Dermis microvascular lymphatic vessel endothelial cell (primary cell): Measurements from ENCODE around the gene RBBP6. TPM values are rescaled to one million over a fixed set of nuclear protein-coding genes. Genes with fewer than 3 reads are reported as not detected.

ENCODE experiments used
- DNase-seq, 2 donors: peaks; one replicate each; pipeline versions ENCODE4 v3.0.0 to v3.0.0-alpha.2; 2010; ENCODE audit warnings: low read depth in 2 of 2
- total RNA-seq: library from RNA; depleted of rRNA; stranded (reverse); fragments of >200 nt; gene quantifications from 2 replicates; pipeline ENCODE4 v1.2.1, GENCODE V29; 2014

The RBBP6 gene
- total RNA-seq, 1 donor from 2014 or later = 9.5 TPM

DNA sequence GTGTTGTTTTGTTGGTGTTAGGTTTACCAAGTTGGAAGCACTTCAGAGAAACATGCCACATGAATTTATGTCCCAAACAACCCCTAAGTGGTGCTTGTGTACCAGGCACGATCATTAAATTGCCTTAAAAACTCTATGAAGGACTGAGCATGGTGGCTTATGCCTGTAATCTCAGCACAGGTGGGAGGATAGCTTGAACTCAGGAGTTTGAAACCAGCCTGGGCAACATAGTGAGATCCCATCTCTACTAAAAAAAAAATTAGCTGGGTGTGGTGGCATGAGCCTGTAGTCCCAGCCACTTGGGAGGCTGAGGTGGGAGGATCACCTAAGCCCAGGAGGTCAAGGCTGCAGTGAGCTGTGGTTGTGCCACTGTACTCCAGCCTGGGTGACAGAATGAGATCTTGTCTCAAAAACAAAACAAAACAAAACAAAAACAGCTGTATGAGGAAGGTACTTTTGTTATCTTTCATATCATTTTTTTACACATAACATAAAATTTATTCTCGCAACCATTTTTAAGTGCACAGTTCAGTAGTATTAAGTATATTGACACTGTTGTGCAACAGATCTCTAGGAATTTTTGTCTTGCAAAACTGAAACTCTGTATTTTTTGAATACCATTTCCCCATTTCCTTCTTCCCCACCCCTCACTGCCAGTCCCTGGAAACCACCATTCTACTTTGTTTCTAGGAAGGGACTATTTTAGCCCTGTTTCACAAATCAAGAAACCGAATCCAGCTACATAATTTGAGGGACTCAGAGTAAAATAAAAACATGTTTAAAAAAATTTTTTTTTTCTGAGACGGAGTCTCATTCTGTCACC, 14.3 kb upstream of the RBBP6 start:
- no peak for DNase-seq

DNA sequence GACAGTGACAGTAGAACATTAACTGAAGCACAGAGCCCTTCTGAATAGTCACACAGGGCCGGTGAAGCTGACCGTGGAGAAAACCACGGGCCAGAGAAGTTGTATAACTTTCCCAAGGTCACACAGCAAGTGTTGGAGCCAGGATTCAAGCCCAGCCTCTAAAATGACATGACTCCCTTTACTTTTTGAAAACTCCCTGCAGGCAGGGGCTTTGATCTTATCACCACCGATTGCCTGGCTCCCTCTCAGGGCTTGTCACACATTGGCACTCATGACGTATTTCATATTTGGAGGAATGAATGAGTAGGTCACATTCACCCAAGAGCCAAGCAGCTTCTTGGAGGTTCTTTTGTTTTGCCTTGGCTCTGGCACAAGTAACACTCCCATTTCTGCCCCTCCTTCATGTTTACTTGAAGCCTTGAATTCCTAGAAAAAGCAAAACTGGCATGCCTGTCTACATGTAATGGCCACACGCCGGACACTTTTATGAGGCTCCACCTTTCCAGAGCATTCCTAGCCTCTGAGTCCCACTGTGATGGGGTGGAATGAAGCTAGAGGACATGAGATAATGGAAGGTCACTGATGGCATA, 13.3 kb upstream of the RBBP6 start:
- DNase-seq = no peak

GRCh38 chr16:24526701-24527495, 12.5 kb upstream of the RBBP6 start:
- DNase-seq = no peak

DNA sequence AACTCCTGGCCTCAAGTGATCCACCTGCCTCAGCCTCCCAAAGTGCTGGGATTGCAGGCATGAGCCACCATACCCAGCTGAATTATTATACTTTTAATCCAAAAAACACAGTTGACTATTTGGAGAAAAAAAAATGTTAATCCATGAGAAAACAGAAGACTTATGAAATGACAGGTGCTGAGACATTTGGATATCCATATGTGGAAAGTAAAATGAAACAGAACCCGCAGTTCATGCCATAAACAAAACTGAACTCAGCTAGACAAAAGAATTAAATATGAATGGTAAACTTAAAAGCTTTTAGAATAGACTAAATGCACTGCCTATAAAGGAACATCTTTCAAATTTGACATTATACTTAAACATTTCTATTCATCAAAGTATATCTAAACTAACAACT, 8.2 kb upstream of the RBBP6 start:
- DNase-seq = no peak

DNA sequence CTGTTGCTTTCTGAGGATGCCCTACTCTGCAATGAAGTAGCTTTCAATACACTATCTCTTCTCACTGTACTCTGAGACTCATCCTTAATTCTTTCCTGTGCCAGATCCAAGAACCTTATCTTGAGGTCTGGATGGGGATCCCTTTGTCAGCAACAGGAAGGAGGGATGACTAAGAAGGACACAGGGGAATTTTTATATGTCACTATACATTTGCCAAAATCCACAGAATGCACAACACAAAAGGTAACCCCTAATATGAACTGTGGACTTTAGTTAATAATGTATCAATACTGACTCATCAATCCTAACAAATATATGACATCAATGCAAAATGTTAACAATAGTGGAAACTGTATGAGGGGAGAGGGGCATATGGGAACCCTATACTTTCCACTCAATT, 4.7 kb upstream of the RBBP6 start:
- DNase-seq = peak in 1 of 2 donors; percentile 47

- no peak for DNase-seq
Observed at GRCh38 chr16:24535827-24536226, 3.5 kb upstream of the RBBP6 start.

- no peak for DNase-seq
Observed at GRCh38 chr16:24536671-24537070, 2.7 kb upstream of the RBBP6 start.

DNA sequence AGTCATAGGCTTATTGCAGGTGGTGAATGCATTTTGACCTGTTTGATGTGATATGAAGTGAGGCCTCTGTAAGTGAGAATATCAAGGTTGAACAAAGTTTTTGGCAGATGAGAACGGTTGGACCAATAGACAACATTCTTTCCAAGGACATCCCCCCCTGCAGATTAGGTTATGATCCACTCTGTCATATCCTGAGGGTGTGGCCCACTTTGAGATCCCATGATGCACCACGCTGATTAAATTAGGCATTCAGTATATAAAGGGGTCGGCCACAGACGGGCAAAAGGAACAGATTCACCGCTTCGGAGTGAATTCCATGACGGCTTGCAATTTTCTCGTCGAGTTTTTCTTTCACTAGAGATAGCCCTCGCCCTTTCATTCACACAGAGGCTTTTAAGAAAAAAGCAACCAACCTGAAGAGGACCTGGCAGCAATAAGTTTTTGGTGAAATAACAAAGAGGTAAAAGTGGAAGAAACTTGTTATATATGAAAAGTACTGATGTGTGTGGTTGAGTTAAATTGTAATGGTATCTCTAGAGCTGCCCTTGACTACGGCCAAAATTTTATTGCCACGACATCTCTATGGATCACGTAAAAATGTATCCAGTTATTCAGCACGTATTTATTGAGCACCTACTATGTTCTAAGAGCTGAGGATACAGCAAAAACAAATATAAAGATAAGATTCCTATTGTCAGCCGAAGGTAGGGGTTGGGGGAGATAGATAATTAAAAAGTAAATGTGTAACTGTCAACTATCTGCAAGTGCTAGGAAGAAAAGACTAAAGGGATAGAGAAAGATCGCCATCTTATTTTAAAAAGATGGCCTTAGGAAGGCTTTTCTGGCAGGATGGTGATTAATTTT, 1.7 kb upstream of the RBBP6 start:
- no peak for DNase-seq

GRCh38 chr16:24538756-24539294, 541 bp upstream of the RBBP6 start:
- peak in 1 of 2 donors; percentile 84 for DNase-seq

GRCh38 chr16:24539850-24540601, 660 bp downstream of the RBBP6 start:
- peak in 1 of 2 donors; percentile 55 for DNase-seq

- peak in 1 of 2 donors; percentile 20 for DNase-seq
Observed at GRCh38 chr16:24540602-24541210, 1.3 kb downstream of the RBBP6 start.

DNA sequence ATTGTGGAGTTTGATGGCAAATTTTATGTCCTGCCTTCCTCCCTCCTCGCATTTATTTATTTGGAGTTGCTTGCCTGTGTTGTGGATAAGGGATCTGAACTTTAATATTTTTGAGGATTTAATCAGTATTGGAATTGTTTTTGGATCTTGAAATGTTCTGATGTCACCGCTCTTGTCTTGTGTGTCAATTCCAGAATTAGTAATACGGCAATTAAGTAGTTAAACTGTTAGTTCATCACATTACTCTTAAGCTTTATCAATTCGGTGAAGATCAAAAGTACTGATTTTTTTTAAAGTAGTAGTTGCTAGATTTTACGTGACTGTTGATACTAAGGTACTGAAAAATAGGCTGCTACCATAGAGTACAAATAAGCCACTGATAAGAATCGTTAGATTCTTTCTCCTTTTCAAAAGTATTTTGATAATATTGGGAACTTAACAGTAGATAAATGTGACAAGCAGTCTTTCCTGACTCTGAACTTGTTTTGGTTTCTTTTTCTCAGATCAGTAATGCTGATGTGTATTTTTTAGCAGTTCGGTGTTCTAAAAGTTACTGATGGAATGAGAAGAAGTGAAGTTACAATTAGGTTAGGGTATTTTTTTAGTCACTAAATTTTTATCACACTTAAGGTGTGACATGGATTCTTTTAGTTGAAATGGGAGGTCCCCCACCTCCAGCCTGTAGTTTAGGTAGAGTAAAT, 2.0 kb downstream of the RBBP6 start:
- no peak for DNase-seq

DNA sequence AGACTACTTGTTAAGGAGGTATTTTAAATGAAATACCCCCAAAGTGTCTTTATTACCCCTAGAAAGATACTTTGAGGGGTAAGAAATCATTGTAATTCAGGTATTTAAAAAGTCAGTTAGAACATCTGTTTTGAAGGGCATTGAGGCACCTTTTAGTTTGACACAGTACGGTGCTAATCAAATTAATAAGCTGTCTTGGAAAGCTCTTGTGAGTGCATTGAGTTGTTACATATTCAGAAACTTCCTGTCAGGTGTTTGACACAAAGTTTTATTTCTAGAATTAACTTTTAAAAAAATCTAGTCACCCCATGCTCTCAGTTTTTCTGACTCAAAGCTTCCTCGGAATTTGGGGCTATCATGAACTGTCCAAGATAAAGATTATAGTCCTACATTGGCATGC, 4.6 kb downstream of the RBBP6 start:
- no peak for DNase-seq

DNA sequence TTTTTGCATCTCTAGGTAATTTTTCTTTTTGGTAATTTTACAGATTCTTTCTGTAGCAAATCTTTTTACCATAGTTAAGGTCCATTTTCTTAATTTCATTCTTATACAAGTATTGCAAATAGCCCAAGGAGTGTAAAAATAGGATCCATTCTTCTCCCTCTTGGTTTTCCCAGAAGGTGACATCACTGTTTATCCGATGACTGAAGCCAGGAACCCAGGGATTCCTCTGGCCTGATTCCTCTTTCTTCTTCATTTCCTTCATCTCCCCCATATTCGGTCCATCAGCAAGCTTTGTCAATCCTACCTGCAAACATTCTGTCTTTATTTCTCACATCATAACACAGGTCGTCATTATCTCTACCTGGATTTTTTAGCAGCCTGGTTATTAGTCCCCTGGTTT, 5.3 kb downstream of the RBBP6 start:
- peak in 1 of 2 donors; percentile 28 for DNase-seq

DNA sequence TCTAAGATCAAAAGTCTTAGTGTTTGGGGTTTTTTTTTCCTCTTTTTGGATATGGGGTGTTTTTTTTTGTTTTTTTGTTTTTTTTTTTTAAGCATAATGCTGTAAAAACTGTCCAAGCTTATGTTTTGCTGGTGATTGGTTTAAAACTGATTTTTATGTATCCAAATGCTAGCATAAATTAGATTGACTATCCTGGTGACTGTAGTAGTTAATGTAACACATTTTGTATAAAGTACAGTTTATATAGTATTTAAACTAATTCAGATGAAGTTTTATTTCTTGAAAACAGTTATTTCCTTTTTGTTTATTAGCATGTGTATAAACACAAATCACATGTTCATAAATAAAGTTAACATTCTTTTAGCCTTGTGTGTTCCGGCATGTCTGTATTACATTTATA, 10.9 kb downstream of the RBBP6 start:
- no peak for DNase-seq

DNA sequence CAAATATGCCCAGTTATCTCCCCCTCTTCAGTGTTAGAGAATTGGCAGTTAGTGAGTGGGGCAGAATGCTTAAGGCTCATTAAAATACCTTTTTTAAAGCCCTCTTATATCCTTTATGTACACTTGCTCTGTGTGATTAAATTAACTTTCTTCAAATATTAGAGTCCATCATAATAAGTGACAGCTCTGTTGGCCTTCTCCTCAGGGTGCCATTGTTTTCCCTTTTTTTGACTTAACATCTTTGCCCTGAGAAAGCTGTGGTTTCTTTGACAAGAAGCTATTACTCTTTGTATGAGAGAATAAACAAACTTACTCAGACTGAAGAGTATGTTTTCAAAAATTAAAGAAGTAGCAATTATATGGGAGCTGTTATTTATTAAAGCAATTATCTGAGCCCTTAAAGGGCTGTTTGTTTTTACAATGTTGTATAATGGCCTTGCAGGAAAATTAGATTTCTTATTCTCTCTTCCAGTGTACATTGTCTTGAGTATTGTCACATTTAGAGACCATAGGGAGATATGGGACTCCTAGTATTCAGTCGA, 13.4 kb downstream of the RBBP6 start:
- DNase-seq = no peak

DNA sequence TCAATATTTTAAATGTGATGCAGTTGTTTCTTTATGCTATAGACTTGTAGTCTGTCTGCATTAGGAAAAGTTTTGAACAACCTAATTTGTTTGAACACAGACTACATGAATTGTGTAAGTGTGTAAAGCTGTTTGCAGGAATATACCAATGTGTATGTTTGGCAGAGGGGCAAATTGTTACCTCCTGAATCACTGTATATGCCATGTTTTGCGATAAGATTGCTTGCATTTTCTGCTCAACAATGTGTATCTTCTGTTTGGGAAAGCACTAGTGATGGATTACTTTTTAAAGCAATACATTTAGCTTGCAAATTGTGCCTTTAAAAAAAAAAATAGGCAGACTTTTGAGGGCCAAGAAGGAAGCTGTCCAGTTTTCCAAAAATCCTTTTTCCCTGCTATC, 14.6 kb downstream of the RBBP6 start:
- no peak for DNase-seq

- no peak for DNase-seq
Observed at GRCh38 chr16:24555346-24555872, 16.0 kb downstream of the RBBP6 start.

DNA sequence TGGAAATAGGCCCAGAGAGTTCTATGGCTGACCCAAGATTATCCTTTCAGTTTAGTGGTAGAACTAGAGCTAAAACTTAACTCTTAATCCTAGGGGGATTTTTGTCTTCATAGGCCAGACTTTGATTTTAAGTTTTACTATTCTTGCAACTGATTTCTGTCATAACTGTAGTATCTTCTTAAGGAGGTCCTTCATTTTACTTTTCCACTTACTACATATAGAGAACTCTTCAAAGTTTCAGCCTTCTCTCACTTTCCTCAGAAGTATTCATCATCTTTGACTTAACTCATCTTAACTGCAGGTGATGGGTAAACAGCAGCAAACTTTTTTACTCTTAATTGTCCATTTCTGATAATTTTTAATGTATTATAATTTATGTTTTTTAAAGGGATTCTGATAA, 23.4 kb downstream of the RBBP6 start:
- DNase-seq = no peak
